Central memory CD8-positive, alpha-beta T cell (primary cell): ENCODE results near the gene PALM2AKAP2.

Experiments used
- ATAC-seq: fragments of 150-1000 bp; cut with Tn5 transposase; replicated peaks from 2 replicates; pipeline ENCODE4 v1.10.0; 2022; ENCODE audit warnings: mild to moderate bottlenecking, moderate FRiP score, moderate number of reproducible peaks; ENCODE audit not compliant: poor library complexity, severe bottlenecking; ENCODE audit errors: extremely low read depth
- DNase-seq, 2 donors: peaks; one replicate each; pipeline ENCODE4 v3.0.0; 2021; ENCODE audit warnings: low spot score in 2 of 2
- H3K27ac Mint-ChIP-seq: one replicate; pipeline ENCODE4 v1.8.0; 2022; ENCODE audit warnings: low read depth, mild to moderate bottlenecking, moderate library complexity, mixed read lengths
- H3K27me3 Mint-ChIP-seq: one replicate; pipeline ENCODE4 v1.8.0; 2022; ENCODE audit warnings: mixed read lengths
- H3K36me3 Mint-ChIP-seq: one replicate; pipeline ENCODE4 v1.8.0; 2022; ENCODE audit warnings: mild to moderate bottlenecking, moderate library complexity, mixed read lengths; ENCODE audit not compliant: insufficient read depth
- H3K4me1 Mint-ChIP-seq: one replicate; pipeline ENCODE4 v1.8.0; 2022; ENCODE audit warnings: mixed read lengths
- H3K4me3 Mint-ChIP-seq: one replicate; pipeline ENCODE4 v1.8.0; 2022; ENCODE audit warnings: mild to moderate bottlenecking, moderate library complexity, mixed read lengths
- H3K9me3 Mint-ChIP-seq: one replicate; pipeline ENCODE4 v1.8.0; 2022; ENCODE audit warnings: mixed read lengths

Gene PALM2AKAP2

DNA sequence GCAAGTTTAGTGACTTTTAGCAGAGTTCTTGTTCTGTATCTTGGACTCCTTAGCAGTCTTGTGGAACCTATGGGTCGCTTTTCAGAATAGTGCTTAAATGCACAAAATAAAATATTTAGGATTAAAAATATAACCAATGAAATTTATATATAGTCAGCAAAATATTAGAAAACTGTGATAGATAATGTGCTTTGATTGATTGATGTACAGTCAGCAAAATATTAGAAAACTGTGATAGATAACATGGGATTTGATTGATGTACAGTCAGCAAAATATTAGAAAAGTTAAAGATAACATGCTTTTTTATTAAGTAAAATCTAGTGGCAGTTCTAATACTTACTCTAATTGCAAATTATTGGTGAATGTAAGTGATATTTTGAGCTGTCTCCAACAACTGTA lies 16.1 kb downstream of the PALM2AKAP2 start:
- Mint-ChIP-seq H3K27me3 (peaks cover 27% of the 10 kb centered on the region), H3K27ac (no peak overlapping the region), H3K36me3 (no peaks in the 10 kb centered on the region), H3K9me3 (no peaks in the 10 kb centered on the region), H3K4me3 (no peak overlapping the region), H3K4me1 (no peaks in the 10 kb centered on the region)
- ATAC-seq, result no peak
- DNase-seq, result no peak

DNA sequence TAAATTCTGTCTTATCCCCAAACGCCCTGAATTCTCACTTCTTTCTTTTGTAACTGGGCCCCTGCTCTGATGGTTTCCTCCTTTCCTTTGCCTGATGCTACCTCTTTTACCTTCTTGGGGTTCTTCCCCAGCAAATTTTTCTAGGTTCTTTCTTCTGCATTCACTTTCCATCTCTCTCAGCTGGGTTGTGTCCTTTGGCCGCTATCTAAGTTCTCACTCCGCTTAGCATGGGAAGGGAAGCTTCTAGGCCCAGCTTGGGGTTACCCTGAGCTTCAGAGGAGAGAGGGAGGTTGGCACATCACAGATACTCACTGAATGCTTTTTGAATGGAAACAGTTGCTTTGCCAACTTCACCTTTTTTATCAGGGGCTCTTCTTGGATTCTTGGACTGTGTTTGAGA lies 17.0 kb downstream of the PALM2AKAP2 start:
- Mint-ChIP-seq H3K4me3 (no peak overlapping the region), H3K36me3 (no peaks in the 10 kb centered on the region), H3K27me3 (peaks cover 22% of the 10 kb centered on the region), H3K9me3 (no peaks in the 10 kb centered on the region), H3K4me1 (no peaks in the 10 kb centered on the region), H3K27ac (no peak overlapping the region)
- DNase-seq, result no peak
- ATAC-seq, result no peak

GRCh38 chr9:109797509-109797908 lies 17.5 kb downstream of the PALM2AKAP2 start:
- no peak overlapping the region for H3K27ac Mint-ChIP-seq

GRCh38 chr9:109799141-109799540 lies 19.1 kb downstream of the PALM2AKAP2 start:
- DNase-seq, result no peak
- H3K27ac Mint-ChIP-seq, result no peak overlapping the region
- H3K36me3 Mint-ChIP-seq, result no peaks in the 10 kb centered on the region
- no peaks in the 10 kb centered on the region for H3K4me1 Mint-ChIP-seq
- no peak overlapping the region for H3K4me3 Mint-ChIP-seq
- H3K9me3 Mint-ChIP-seq, result no peaks in the 10 kb centered on the region
- no peak for ATAC-seq
- peaks cover 22% of the 10 kb centered on the region for H3K27me3 Mint-ChIP-seq

More at GRCh38 chr9:109797509-109797908, 17.5 kb downstream of the PALM2AKAP2 start:
- Mint-ChIP-seq H3K4me1 (no peaks in the 10 kb centered on the region), H3K36me3 (no peaks in the 10 kb centered on the region), H3K4me3 (no peak overlapping the region), H3K27me3 (peaks cover 22% of the 10 kb centered on the region), H3K9me3 (no peaks in the 10 kb centered on the region)
- ATAC-seq (no peak), DNase-seq (no peak)

DNA sequence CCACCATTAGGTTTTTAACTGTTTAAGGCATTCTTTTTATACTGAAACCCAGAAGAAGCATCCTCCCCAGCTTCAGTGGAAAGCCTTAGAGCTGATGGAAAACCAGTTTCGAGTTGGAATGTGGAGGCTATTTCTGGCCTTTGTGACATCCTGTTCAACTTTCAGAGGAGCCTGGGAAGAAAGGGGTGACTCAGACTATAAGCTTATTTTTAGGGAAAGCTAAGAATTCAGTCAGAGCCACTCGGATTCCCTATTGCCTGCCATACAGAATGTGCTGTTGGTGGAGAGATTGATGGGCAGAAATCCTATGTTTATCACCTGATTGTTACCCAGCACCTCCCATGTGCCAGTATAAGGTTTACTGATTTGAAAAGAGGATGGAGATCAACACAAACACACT lies 19.8 kb downstream of the PALM2AKAP2 start:
- H3K27ac Mint-ChIP-seq, result no peak overlapping the region
- no peak overlapping the region for H3K4me3 Mint-ChIP-seq
- ATAC-seq (no peak), DNase-seq (no peak)
- H3K27me3 Mint-ChIP-seq, result peaks cover 22% of the 10 kb centered on the region
- no peaks in the 10 kb centered on the region for H3K36me3 Mint-ChIP-seq
- no peaks in the 10 kb centered on the region for H3K4me1 Mint-ChIP-seq
- no peaks in the 10 kb centered on the region for H3K9me3 Mint-ChIP-seq

- Mint-ChIP-seq H3K27ac (no peak overlapping the region), H3K9me3 (no peaks in the 10 kb centered on the region), H3K4me3 (no peak overlapping the region), H3K4me1 (no peaks in the 10 kb centered on the region), H3K27me3 (peaks cover 22% of the 10 kb centered on the region), H3K36me3 (no peaks in the 10 kb centered on the region)
- DNase-seq, result no peak
- ATAC-seq, result no peak
Observed at GRCh38 chr9:109801484-109801883, 21.5 kb downstream of the PALM2AKAP2 start.

GRCh38 chr9:109802491-109802890 lies 22.5 kb downstream of the PALM2AKAP2 start:
- Mint-ChIP-seq H3K27me3 (peaks cover 22% of the 10 kb centered on the region), H3K4me3 (no peak overlapping the region), H3K4me1 (no peaks in the 10 kb centered on the region), H3K36me3 (no peaks in the 10 kb centered on the region), H3K9me3 (no peaks in the 10 kb centered on the region), H3K27ac (no peak overlapping the region)
- ATAC-seq (no peak), DNase-seq (no peak)

GRCh38 chr9:109805050-109805449 lies 25.1 kb downstream of the PALM2AKAP2 start:
- Mint-ChIP-seq H3K4me1 (no peaks in the 10 kb centered on the region), H3K27me3 (peaks cover 12% of the 10 kb centered on the region), H3K4me3 (no peak overlapping the region), H3K9me3 (no peaks in the 10 kb centered on the region), H3K36me3 (no peaks in the 10 kb centered on the region), H3K27ac (no peak overlapping the region)
- ATAC-seq (no peak), DNase-seq (no peak)

DNA sequence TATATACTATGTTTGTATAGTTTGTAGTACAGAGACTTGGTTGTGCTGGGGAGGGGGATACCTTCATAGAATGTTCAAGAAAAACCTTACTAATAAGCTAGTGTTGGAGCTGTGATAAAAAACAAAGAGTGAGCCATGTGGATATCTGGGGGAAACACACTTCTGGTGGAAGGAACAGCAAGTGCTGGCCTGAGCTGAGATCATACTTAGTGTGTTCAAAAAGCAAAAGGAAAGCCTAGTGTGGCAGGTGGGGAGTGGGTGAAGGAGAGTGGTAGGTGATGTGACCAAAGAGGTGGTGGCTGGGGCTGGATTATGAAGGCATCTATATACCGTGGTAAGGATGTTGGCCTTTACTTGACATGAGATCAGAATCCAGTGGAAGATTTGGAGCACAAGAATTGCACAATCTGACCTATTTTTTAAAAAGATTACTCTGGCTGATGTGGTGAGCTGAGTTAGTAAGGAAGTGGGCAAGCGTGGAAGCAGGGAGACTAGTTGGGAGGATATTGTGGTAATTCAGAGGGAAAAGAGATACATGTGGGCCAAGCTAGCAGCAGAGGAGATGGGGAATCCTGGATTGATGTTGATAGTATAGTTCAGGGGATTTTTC lies 26.6 kb downstream of the PALM2AKAP2 start:
- Mint-ChIP-seq H3K4me1 (no peaks in the 10 kb centered on the region), H3K27ac (no peak overlapping the region), H3K27me3 (peaks cover 13% of the 10 kb centered on the region), H3K36me3 (no peaks in the 10 kb centered on the region), H3K9me3 (no peaks in the 10 kb centered on the region), H3K4me3 (no peak overlapping the region)
- DNase-seq (no peak), ATAC-seq (no peak)

DNA sequence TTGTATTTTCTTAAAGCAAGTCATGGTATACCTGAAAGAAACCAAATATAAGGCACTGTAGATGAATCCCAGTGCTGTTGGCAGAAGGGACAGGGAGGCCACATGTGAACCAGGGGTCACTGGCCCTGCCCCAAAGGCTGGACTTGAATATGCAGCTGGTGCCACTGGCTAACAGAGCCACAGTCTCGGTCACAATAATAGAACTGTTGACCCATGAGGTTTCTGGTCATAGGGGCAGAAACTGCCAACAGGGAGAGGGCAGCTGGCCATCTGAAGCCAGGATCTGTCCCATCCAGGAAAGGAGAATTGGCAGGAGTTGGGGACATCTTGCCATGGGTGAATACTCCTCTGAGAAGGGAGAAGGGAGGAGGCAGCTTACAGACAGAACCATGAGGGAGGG lies 31.9 kb downstream of the PALM2AKAP2 start:
- no peak overlapping the region for H3K4me3 Mint-ChIP-seq
- H3K4me1 Mint-ChIP-seq, result no peaks in the 10 kb centered on the region
- H3K27me3 Mint-ChIP-seq, result peaks cover 13% of the 10 kb centered on the region
- DNase-seq (no peak), ATAC-seq (no peak)
- no peaks in the 10 kb centered on the region for H3K9me3 Mint-ChIP-seq
- no peak overlapping the region for H3K27ac Mint-ChIP-seq
- no peaks in the 10 kb centered on the region for H3K36me3 Mint-ChIP-seq

DNA sequence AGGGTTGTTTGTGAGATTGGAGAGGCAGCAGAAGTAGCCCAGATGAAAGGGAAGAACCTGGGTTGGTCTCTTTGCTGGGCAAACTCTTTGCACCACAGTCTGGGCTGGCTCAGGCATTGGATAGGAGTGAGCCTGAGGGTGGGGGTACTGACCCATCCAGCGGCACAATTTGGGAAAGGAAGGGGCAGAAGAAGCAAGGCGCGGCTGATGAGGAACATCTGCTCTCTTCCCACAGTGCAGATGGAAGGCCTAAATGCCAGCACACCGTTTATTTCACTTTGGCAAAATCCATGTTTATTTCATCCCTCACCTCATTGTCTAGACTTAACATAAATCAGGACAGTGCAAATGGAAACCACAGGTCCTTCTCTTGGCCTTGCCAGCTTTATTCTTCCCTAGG lies 32.3 kb downstream of the PALM2AKAP2 start:
- ATAC-seq (no peak), DNase-seq (no peak)
- Mint-ChIP-seq H3K27me3 (peaks cover 13% of the 10 kb centered on the region), H3K4me3 (no peak overlapping the region), H3K4me1 (no peaks in the 10 kb centered on the region), H3K9me3 (no peaks in the 10 kb centered on the region), H3K27ac (no peak overlapping the region), H3K36me3 (no peaks in the 10 kb centered on the region)

- Mint-ChIP-seq H3K4me1 (no peaks in the 10 kb centered on the region), H3K9me3 (no peaks in the 10 kb centered on the region), H3K27ac (no peak overlapping the region), H3K4me3 (no peak overlapping the region), H3K36me3 (no peaks in the 10 kb centered on the region), H3K27me3 (peaks cover 13% of the 10 kb centered on the region)
- DNase-seq (no peak), ATAC-seq (no peak)
Observed at GRCh38 chr9:109812818-109813281, 32.9 kb downstream of the PALM2AKAP2 start.

DNA sequence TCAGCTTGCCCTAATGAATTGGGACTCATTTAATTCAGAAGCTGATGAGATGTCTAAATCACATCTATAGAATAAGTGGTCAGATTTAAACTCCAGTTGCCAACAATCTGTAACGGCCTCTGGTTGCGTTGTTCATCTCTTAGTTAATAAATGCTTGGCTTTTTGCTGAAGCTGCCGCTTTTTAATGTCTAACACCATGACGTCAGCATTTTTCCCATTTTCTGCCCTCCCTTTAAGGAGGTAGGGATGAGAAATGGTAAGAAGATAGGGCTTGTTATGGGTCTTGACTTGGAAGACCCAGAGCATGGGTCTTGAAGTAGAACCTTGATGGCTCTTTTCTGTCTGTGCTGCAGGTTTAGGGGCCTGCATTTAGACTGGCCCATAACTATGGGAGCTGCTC lies 33.3 kb downstream of the PALM2AKAP2 start:
- H3K27ac Mint-ChIP-seq, result no peak overlapping the region
- no peaks in the 10 kb centered on the region for H3K9me3 Mint-ChIP-seq
- no peak overlapping the region for H3K4me3 Mint-ChIP-seq
- ATAC-seq, result no peak
- no peaks in the 10 kb centered on the region for H3K4me1 Mint-ChIP-seq
- no peak for DNase-seq
- peaks cover 13% of the 10 kb centered on the region for H3K27me3 Mint-ChIP-seq
- no peaks in the 10 kb centered on the region for H3K36me3 Mint-ChIP-seq
